GM19043 (cell line): Measurements from ENCODE around the gene AP2A1.

Experiments
- ATAC-seq: cut with Tn5 transposase; IDR thresholded peaks from one replicate; pipeline ENCODE4 v1.9.1; 2021; ENCODE audit warnings: low read depth; ENCODE audit not compliant: unreplicated experiment

AP2A1 gene

GRCh38 chr19:49851456-49852259, 84.9 kb downstream of the AP2A1 start:
- ATAC-seq: no peak

GRCh38 chr19:49852631-49853126, 85.9 kb downstream of the AP2A1 start:
- no peak for ATAC-seq

- no peak for ATAC-seq
Measured at GRCh38 chr19:49853852-49854377, 87.1 kb downstream of the AP2A1 start.

- no peak for ATAC-seq
Measured at GRCh38 chr19:49854378-49855263, 87.8 kb downstream of the AP2A1 start.

- no peak for ATAC-seq
Measured at GRCh38 chr19:49855277-49855675, 88.5 kb downstream of the AP2A1 start.

GRCh38 chr19:49855676-49856573, 89.1 kb downstream of the AP2A1 start:
- ATAC-seq: no peak

- ATAC-seq: no peak
Measured at GRCh38 chr19:49856574-49857021, 89.8 kb downstream of the AP2A1 start.
